ENCODE results near the gene ABCC4.

The ABCC4 gene

GRCh38 chr13:94999871-95000270, 301.4 kb downstream of the ABCC4 start:
- no peak for DNase-seq (ENCODE audit: low read depth, low spot score)
- no peak for TF ChIP-seq CTCF (IDR thresholded peaks at IDR 0.05; ENCODE audit: low read depth, low read length)
- no peak overlapping the region for H3K4me3 ChIP-seq (ENCODE audit: low read depth, low read length)
- in situ Hi-C loops (cut with HindIII; ENCODE audit: low sequenced_read_pairs): no loop called here

- no peak overlapping the region for H3K4me3 ChIP-seq (ENCODE audit: low read depth, low read length)
- no peak for DNase-seq (ENCODE audit: low read depth, low spot score)
- in situ Hi-C loops (cut with HindIII; ENCODE audit: low sequenced_read_pairs): no loop called here
- no peak for TF ChIP-seq CTCF (IDR thresholded peaks at IDR 0.05; ENCODE audit: low read depth, low read length)
These were observed 304.1 kb downstream of the ABCC4 start for GRCh38 chr13:94997126-94997525.

- DNase-seq (ENCODE audit: low read depth, low spot score): no peak
- no peak overlapping the region for H3K4me3 ChIP-seq (ENCODE audit: low read depth, low read length)
- in situ Hi-C loops (cut with HindIII; ENCODE audit: low sequenced_read_pairs): no loop called here
- TF ChIP-seq CTCF (IDR thresholded peaks at IDR 0.05; ENCODE audit: low read depth, low read length): no peak
These were observed 304.8 kb downstream of the ABCC4 start for GRCh38 chr13:94996445-94996844.

GRCh38 chr13:94994506-94994905, 306.7 kb downstream of the ABCC4 start:
- no peak for DNase-seq (ENCODE audit: low read depth, low spot score)
- TF ChIP-seq CTCF (IDR thresholded peaks at IDR 0.05; ENCODE audit: low read depth, low read length): no peak
- no peak overlapping the region for H3K4me3 ChIP-seq (ENCODE audit: low read depth, low read length)
- in situ Hi-C loops (cut with HindIII; ENCODE audit: low sequenced_read_pairs): no loop called here

- in situ Hi-C loops (cut with HindIII; ENCODE audit: low sequenced_read_pairs): no loop called here
- no peak for DNase-seq (ENCODE audit: low read depth, low spot score)
- H3K4me3 ChIP-seq (ENCODE audit: low read depth, low read length): no peak overlapping the region
- no peak for TF ChIP-seq CTCF (IDR thresholded peaks at IDR 0.05; ENCODE audit: low read depth, low read length)
These were observed 307.6 kb downstream of the ABCC4 start for GRCh38 chr13:94993616-94994015.

- no peak overlapping the region for H3K4me3 ChIP-seq (ENCODE audit: low read depth, low read length)
- DNase-seq (ENCODE audit: low read depth, low spot score): no peak
- in situ Hi-C loops (cut with HindIII; ENCODE audit: low sequenced_read_pairs): no loop called here
- no peak for TF ChIP-seq CTCF (IDR thresholded peaks at IDR 0.05; ENCODE audit: low read depth, low read length)
These were observed 309.0 kb downstream of the ABCC4 start for GRCh38 chr13:94992036-94992960.

Measured in astrocyte of the spinal cord (primary cell).